SK-N-MC (cell line): ENCODE measurements around the gene FGF10.

Experiments
- DNase-seq: peaks from one replicate; pipeline ENCODE4 v3.0.0-alpha.2; 2011; ENCODE audit warnings: low read depth, low spot score
- H3K27ac ChIP-seq: fragments of 200-600 bp; sonication (generic); 2 replicates; pipeline ENCODE4 v1.5.1; 2016; ENCODE audit warnings: mixed run types
- H3K36me3 ChIP-seq: fragments of 200-600 bp; sonication (generic); 2 replicates; pipeline ENCODE4 v1.6.1; 2017; ENCODE audit warnings: antibody characterized with exemption, low read length, mixed read lengths; ENCODE audit not compliant: insufficient read depth
- H3K4me3 ChIP-seq: fragments of 200-600 bp; sonication (generic); 2 replicates; pipeline ENCODE4 v1.5.1; 2016
- H3K9ac ChIP-seq: fragments of 200-600 bp; sonication (generic); 2 replicates; pipeline ENCODE4 v1.8.0; 2017; ENCODE audit warnings: mixed run types, mixed read lengths; ENCODE audit not compliant: insufficient read length
- H3K9me3 ChIP-seq: fragments of 200-600 bp; sonication (generic); 2 replicates; pipeline ENCODE4 v1.6.1; 2017; ENCODE audit warnings: low read depth, mild to moderate bottlenecking, antibody characterized with exemption, low read length, moderate library complexity, mixed read lengths
- EZH2 ChIP-seq: fragments of 200-600 bp; sonication (generic); IDR thresholded peaks from one replicate; pipeline ENCODE4 v1.6.1; 2017; ENCODE audit warnings: antibody characterized with exemption
- FOXP2 ChIP-seq: optimal IDR thresholded peaks from 2 replicates; pipeline ENCODE3; 2011; ENCODE audit warnings: mild to moderate bottlenecking, moderate library complexity; ENCODE audit not compliant: insufficient read depth; ENCODE audit errors: extremely low read length, control extremely low read depth
- POLR2AphosphoS5 ChIP-seq: IDR thresholded peaks from 2 replicates; pipeline ENCODE4 v1.6.1; 2012; ENCODE audit warnings: mild to moderate bottlenecking, low read depth, low read length, borderline replicate concordance

The FGF10 gene

DNA sequence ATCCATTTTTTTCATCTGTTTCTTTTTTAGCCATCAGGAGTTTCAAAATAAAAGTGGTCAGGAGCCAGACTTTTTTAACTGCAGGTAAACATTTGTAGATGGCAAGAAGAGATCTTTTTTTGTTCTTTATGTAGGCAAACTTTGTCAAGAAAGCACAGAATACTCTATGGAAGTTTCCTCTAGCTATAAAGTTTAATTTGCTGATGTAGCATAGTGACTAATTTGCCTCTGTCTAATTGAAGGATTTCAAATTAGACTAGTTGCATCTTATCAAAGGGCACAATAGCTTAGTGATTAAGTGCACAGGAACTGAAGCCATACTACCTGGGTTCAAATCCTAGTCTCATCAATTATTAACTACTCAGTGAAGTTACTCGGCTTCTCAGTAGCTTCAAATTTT, 22.0 kb downstream of the FGF10 start:
- Histone ChIP-seq H3K36me3 (no peaks in the 10 kb centered on the region), H3K27ac (peak overlapping the region; percentile 97), H3K9me3 (no peaks in the 10 kb centered on the region), H3K4me3 (peak overlapping the region; percentile 68), H3K9ac (peak overlapping the region; percentile 57)
- TF ChIP-seq EZH2 = no peak
- TF ChIP-seq FOXP2 = no peak
- no peak for DNase-seq

DNA sequence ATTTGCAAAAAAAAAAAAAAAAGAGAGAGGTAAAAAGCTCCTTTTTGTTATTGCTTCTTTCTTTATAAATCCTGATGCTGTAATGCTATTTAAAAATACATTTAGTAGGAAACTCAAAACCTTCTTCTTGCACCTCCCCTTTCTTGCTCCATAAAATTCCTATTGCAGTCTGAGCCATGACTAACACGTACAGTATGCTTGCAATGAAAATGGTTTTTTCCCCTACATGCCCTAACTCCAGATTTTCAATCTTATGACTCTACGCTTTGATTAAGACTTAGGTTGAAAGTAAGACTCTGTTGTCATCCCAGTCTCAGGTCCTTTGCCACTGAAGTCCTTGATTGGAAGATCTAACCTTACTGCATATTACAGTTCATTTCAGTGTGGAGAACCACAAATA, 23.9 kb downstream of the FGF10 start:
- H3K36me3 ChIP-seq = no peaks in the 10 kb centered on the region
- H3K27ac ChIP-seq = peak overlapping the region; percentile 97
- TF ChIP-seq EZH2 (no peak), POLR2AphosphoS5 (no peak), FOXP2 (no peak)
- no peak overlapping the region for H3K9ac ChIP-seq
- no peaks in the 10 kb centered on the region for H3K9me3 ChIP-seq
- H3K4me3 ChIP-seq = peak overlapping the region; percentile 40
- DNase-seq = no peak

DNA sequence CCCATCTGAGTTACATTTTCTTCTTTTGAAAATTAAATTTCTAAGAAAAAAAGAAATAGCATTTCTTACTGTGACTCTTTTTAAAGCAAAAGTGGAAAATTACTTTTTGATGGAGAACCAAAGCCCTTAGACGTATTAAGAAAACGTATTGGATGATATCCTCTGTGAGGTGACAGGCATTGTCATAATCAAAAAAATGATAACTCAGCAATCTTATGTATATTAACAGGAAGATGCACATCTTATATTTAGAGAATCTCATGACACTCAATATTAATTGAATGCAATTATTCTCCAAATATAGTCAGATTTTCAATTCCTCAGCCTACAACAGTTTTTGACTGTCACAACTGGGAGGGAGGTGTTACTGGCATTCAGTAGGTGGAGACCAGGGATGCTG, 25.1 kb downstream of the FGF10 start:
- Histone ChIP-seq H3K9me3 (no peaks in the 10 kb centered on the region), H3K4me3 (no peak overlapping the region), H3K9ac (no peak overlapping the region), H3K27ac (no peak overlapping the region), H3K36me3 (no peaks in the 10 kb centered on the region)
- no peak for DNase-seq
- TF ChIP-seq EZH2 = no peak

DNA sequence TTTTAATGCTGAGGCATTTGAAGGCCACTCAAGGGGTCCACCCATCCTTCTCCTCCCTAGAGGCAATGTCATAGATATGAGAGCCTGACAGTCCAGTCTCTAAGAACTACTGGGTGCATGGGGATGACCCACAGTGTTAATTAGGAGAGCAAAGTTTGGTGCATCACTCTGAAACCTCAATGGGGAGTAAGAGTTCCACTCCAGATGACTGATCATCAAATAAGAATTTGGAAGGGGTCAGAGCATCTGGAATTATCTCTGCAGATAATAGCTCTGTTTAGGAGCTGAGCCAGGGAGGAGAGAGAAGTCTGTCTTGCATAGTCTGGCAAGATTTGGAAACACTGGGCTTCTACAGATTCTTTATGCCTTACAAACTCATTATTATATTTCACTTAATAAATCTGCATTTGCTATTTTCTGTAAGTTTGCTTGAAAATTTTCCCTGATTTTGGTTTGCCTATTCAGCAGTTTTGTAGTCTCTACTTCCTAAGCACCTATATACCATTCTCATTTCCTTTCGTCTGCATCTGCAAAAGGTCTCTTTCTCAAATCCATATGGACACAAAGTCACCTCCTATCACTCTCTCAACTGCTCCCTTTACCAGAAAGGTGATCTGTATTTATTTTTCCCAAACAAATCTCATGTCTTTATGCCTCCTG, 27.7 kb downstream of the FGF10 start:
- no peak for TF ChIP-seq POLR2AphosphoS5
- TF ChIP-seq EZH2 = no peak
- no peak for TF ChIP-seq FOXP2
- no peak overlapping the region for H3K9ac ChIP-seq

DNA sequence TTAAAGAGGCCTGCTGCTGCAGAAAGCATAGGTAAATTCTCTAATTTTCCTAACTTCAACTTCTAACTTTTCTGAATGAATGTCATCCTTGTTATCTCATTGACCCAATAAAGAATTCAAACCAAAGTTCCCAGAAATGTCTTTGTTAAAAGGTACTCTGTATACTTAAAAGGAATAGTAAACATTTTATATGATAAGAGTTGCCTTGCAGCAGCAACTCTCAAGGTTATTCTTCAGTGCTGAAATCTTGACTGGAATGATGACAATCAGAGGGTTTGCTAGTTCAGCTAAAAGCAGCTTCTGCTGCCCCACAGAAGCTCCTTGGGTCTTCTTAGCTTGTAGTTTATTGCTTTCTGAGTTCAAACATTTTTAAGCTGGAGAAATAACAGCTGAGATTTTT, 28.3 kb downstream of the FGF10 start:
- no peak overlapping the region for H3K9ac ChIP-seq
- no peak overlapping the region for H3K27ac ChIP-seq
- no peaks in the 10 kb centered on the region for H3K36me3 ChIP-seq
- no peak for DNase-seq
- H3K4me3 ChIP-seq = no peak overlapping the region
- H3K9me3 ChIP-seq = no peaks in the 10 kb centered on the region
- TF ChIP-seq EZH2 (no peak), FOXP2 (no peak), POLR2AphosphoS5 (no peak)

More for the DNA sequence above, 27.7 kb downstream of the FGF10 start:
- no peaks in the 10 kb centered on the region for H3K36me3 ChIP-seq
- no peak overlapping the region for H3K27ac ChIP-seq
- no peak overlapping the region for H3K4me3 ChIP-seq
- no peak for DNase-seq
- no peaks in the 10 kb centered on the region for H3K9me3 ChIP-seq

DNA sequence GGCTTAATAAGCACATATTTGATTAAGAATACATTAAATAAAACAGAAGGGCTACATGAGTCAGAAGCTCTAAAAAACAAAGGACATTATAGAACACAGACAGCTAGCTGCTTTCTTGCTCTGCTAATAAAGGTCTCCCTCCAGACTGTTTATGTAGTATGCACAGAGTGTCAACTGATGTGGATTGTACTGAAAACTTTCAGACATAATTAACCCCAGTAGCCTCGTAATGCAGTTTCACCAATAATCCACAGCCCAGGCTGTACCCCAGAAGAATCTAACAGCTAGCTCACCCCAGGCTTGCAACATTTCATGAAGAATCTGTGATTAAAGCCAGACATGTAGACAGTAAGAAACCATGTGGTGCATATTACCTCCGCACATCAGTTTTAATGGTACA, 30.8 kb downstream of the FGF10 start:
- Histone ChIP-seq H3K9me3 (no peaks in the 10 kb centered on the region), H3K4me3 (no peak overlapping the region), H3K9ac (no peak overlapping the region), H3K36me3 (no peaks in the 10 kb centered on the region), H3K27ac (0 out of 2 replicates have a peak overlapping the region, but pooled peaks have one; percentile 20)
- no peak for DNase-seq
- TF ChIP-seq EZH2 = no peak

DNA sequence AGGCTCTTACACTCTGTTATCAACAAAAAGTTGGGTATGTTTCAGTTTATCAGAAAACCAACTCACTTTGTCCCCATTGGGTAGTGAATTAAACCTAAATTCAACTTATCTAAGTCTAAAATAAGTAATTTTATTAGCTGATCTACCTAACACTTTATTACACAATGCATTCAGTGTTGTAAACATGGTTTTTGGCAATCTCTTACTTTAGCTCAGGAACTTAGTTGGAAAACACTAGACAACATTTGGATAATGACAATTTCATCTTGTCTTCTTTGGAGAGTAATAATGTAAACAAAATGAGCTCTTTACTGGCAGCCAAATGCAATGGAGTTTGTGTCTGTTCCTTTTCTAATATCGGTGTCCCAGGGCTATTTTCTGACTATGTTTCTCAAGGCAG, 33.0 kb downstream of the FGF10 start:
- no peaks in the 10 kb centered on the region for H3K9me3 ChIP-seq
- no peak overlapping the region for H3K4me3 ChIP-seq
- TF ChIP-seq POLR2AphosphoS5 (no peak), FOXP2 (no peak), EZH2 (no peak)
- H3K9ac ChIP-seq = no peak overlapping the region
- no peaks in the 10 kb centered on the region for H3K36me3 ChIP-seq
- H3K27ac ChIP-seq = no peak overlapping the region
- no peak for DNase-seq

DNA sequence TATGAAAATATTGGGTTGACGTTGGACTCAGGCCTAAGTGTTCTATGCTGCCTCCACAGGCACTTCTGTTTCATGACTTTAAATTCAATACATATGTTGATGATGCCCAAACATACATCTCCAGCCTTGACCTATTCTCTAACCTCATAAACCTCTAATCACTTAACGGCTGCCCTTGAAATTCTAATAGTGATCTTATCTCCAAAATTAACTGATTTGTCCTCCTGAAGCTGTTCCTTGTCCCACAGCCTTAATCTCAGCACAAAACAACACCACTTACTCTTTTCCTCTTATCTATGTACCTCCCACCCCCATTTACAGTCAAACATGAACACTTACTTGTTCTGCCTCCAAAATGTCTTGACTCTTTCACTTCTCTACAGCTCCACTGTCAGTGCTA, 43.3 kb downstream of the FGF10 start:
- no peak overlapping the region for H3K4me3 ChIP-seq
- no peaks in the 10 kb centered on the region for H3K36me3 ChIP-seq
- no peak for DNase-seq
- no peak for TF ChIP-seq POLR2AphosphoS5
- TF ChIP-seq FOXP2 = no peak
- TF ChIP-seq EZH2 = no peak
- no peak overlapping the region for H3K9ac ChIP-seq
- no peak overlapping the region for H3K27ac ChIP-seq
- H3K9me3 ChIP-seq = no peaks in the 10 kb centered on the region

DNA sequence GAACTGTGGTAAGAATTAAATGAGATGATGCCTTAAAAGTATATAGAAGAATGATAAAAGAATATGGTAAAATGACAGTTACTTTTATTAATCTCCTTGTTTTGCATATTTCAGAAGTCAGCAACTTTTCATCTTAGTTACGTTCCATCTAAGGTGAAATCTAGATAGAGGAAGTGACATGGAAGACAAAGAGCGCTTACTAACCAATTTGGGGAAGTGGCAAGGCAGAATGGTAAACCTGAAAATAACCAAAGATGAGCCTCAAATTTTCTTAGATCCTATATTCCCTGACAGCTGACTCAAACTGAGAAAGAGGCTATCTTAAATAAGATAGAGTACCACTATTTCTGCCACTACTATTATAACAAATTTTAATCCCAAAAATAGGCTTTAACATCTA, 52.5 kb downstream of the FGF10 start:
- no peak for DNase-seq
- Histone ChIP-seq H3K4me3 (no peak overlapping the region), H3K36me3 (no peaks in the 10 kb centered on the region), H3K9me3 (no peaks in the 10 kb centered on the region), H3K9ac (no peak overlapping the region), H3K27ac (no peak overlapping the region)
- no peak for TF ChIP-seq FOXP2
- TF ChIP-seq EZH2 = no peak
- no peak for TF ChIP-seq POLR2AphosphoS5
